ENCODE results near the gene CYP2C18. TPM values are rescaled to one million over a fixed set of nuclear protein-coding genes. Genes with fewer than 3 reads are reported as not detected.
"Not testable (repeated sequence)": the region's sequence is repeated elsewhere in the genome, so short reads cannot be mapped to it uniquely, and the experiment has no call there.

CYP2C18 gene
- polyA plus RNA-seq (2013, experiment 1 of 2; ENCODE audit: insufficient read length) = not detected
- not detected for polyA plus RNA-seq (2013, experiment 2 of 2; ENCODE audit: insufficient read length)

- DNase-seq = no peak
Measured at GRCh38 chr10:94683214-94684054, at the start of gene CYP2C18. Gene CYP2C18 (plus strand): TSS chr10:94683729. CDS start chr10:94683820, 91 bp downstream.

GRCh38 chr10:94638097-94638496 lies 45.4 kb upstream of the CYP2C18 start:
- DNase-seq = not testable (repeated sequence)

DNA sequence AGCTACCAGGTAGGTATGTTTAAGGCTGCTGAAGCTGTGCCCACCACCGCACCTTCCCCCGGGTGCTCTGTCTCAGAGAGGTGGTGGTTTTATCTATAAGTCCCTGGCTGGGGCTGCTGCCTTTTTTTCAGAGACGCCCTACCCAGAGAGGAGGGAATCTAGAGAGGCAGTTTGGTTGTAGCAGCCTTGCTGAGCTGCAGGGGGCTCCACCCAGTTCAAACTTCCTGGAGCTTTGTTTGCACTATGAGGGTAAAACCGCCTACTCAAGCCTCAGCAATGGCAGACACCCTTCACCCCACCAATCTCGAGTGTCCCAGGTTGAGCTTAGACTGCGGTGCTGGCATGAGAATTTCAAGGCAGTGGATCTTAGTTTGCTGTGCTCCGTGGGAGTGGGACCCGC lies 43.6 kb upstream of the CYP2C18 start:
- DNase-seq = no peak

- no peak for DNase-seq
Measured at GRCh38 chr10:94640562-94640961, 43.0 kb upstream of the CYP2C18 start.

DNA sequence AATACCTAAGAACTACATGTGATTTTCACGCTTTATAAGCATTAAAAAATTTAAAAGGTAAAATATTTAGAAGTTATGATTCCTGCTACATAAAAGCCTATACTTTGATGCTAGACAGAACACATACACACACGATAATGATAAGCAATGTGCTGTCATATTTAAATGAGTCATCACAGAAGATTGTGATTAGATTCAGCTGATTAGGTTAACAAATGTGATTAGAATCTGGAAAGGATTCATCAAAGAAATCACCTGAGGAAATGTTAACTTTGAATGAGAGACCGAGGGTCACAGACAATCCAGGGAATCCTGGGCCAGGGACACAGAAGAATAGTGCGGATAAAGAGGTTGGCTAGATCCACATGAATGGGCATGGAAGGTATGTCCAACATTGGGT lies 42.0 kb upstream of the CYP2C18 start:
- no peak for DNase-seq

DNA sequence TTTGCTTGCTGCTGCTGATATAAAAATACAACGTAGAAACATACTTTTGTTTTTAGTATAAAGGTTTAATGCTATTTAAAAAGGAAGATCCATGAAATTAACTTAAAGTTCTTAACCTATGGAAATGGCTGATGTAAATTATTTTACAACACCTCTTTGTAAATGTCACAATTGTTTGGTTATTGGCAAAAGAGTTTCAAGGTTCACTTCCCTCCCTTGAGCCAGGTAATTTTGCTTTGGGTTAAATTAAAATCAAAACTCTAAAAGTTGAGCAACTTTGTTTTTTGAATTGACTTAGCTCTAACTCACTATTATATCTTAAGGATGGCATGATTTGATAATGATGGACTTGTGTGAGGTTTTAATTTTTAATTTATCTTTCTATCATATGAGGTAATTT lies 39.2 kb upstream of the CYP2C18 start:
- no peak for DNase-seq

DNA sequence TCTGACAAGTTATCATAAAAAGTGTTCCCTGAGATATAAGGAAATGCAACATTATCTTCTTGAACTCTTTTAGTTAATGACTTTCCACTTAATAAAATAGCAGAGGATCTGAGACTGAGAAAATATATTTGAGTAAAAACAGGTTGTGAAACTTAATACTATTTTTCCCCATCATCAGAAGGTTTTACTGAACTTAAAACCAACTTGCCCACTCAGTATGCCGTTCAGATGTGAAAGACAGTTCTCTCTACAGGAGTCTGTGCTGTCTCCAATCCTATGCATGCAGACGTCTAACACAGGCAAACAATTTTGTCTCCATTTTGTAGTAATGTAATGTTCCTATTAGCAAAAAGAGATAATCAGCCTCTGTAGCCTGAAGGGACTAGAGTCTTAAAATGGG lies 38.2 kb upstream of the CYP2C18 start:
- DNase-seq = no peak

GRCh38 chr10:94655201-94655600 lies 28.3 kb upstream of the CYP2C18 start:
- DNase-seq = not testable (repeated sequence)

GRCh38 chr10:94663061-94663460 lies 20.5 kb upstream of the CYP2C18 start:
- not testable (repeated sequence) for DNase-seq

GRCh38 chr10:94666391-94667102 lies 17.0 kb upstream of the CYP2C18 start:
- no peak for DNase-seq

GRCh38 chr10:94673614-94674321 lies 9.8 kb upstream of the CYP2C18 start:
- DNase-seq = no peak

- DNase-seq = no peak
Measured at GRCh38 chr10:94676496-94676895, 7.0 kb upstream of the CYP2C18 start.

- no peak for DNase-seq
Measured at GRCh38 chr10:94677691-94678090, 5.8 kb upstream of the CYP2C18 start.

DNA sequence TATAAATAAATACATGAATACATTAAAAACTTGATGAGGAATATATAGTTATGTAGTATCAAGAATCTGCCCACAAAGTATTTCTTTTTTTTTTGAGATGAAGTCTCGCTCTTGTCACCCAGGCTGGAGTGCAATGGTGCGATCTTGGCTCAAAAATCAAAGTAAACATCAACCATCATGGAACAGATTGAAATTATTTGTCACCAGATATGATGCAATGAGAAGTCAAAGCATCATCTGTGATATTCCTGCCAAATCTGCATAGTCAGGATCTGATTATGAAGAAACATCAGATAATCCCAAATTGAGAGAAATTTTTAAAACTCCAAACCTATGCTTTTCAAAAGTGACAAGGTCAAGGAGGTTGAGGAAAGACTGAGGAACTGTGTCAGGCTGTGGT lies 5.1 kb upstream of the CYP2C18 start:
- no peak for DNase-seq

DNA sequence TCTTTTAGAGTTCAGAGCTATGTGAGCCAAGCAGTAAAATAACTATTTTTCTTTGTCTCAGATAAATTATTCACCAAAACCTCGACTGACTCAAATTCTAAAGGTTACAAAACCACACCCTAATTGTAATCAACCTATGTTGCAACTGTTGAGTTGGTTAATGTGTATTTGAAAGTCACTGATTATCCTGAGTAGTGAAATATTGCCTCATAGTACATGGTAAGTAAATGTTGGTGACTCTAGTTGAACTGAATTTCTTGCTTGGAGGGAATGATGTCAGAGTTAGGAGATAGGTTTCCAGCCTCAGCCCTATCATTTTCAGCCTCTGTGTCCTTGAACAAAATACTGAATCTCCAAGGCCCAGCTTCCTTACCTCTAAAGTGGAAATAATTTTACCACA lies 3.0 kb upstream of the CYP2C18 start:
- no peak for DNase-seq

GRCh38 chr10:94682636-94683035 lies 893 bp upstream of the CYP2C18 start:
- not testable (repeated sequence) for DNase-seq

GRCh38 chr10:94687625-94688248 lies 4.2 kb downstream of the CYP2C18 start:
- no peak for DNase-seq

GRCh38 chr10:94706089-94706488 lies 22.6 kb downstream of the CYP2C18 start:
- DNase-seq = no peak

DNA sequence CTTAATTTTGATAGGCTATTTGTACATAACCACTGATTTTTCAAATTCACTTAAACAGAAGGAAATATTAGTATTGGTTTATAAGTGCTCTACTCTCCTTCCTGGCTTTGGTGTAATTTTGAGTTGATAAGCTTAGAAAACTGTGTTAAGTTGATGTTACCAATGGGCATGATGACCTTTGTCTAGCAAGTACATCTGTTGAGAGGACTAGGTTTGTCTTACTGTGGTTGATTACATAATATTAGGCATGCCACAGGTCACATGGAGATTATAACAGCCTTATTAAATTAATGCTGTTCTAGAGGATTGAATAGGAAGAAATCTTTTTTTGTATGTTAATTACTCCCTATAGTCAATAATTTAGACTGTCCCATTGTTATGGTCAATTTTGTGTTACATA lies 27.0 kb downstream of the CYP2C18 start:
- DNase-seq = no peak

DNA sequence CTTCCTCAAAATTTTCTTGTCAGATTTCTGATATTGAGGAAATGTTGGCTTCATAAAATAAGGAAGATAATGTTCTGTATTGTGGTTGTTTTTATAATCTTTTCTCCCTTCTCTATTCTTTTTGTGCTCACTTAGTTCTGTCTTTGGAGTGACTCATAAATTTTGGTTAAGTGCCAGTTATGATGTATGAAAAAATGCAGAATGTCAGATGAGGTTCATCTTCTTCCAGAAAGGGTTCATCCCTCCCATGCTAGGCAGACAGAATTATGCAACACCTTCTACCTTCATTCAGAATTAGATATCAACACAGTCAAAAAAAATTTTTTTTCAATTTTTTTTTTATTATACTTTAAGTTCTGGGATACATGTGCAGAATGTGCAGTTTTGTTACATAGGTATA lies 42.3 kb downstream of the CYP2C18 start:
- no peak for DNase-seq

- DNase-seq = no peak
Measured at GRCh38 chr10:94735197-94735596, 51.7 kb downstream of the CYP2C18 start.

- DNase-seq = no peak
Measured at GRCh38 chr10:94738588-94738987, 55.1 kb downstream of the CYP2C18 start.

GRCh38 chr10:94747137-94747536 lies 63.6 kb downstream of the CYP2C18 start:
- DNase-seq = no peak

All from fibroblast of skin of abdomen (primary cell).